Measurements from ENCODE around the gene FBXL19. TPM values are rescaled to one million over a fixed set of nuclear protein-coding genes. Genes with fewer than 3 reads are reported as not detected.

FBXL19 gene
- total RNA-seq, 1 donor, result 9.8 TPM

- TF ChIP-seq, protein P1, sequence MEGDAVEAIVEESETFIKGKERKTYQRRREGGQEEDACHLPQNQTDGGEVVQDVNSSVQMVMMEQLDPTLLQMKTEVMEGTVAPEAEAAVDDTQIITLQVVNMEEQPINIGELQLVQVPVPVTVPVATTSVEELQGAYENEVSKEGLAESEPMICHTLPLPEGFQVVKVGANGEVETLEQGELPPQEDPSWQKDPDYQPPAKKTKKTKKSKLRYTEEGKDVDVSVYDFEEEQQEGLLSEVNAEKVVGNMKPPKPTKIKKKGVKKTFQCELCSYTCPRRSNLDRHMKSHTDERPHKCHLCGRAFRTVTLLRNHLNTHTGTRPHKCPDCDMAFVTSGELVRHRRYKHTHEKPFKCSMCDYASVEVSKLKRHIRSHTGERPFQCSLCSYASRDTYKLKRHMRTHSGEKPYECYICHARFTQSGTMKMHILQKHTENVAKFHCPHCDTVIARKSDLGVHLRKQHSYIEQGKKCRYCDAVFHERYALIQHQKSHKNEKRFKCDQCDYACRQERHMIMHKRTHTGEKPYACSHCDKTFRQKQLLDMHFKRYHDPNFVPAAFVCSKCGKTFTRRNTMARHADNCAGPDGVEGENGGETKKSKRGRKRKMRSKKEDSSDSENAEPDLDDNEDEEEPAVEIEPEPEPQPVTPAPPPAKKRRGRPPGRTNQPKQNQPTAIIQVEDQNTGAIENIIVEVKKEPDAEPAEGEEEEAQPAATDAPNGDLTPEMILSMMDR (IDR thresholded peaks at IDR 0.05; ENCODE audit: insufficient read depth, low read length), result no peak
- H3K4me3 ChIP-seq (ENCODE audit: low read depth, low read length), result no peak overlapping the region
- no peak for DNase-seq (ENCODE audit: low read depth)
Measured at GRCh38 chr16:30926937-30927788, 3.8 kb downstream of the FBXL19 start.

GRCh38 chr16:30927789-30928378 is 4.5 kb downstream of the FBXL19 start:
- TF ChIP-seq, protein P1 (IDR thresholded peaks at IDR 0.05; ENCODE audit: insufficient read depth, low read length), result no peak
- no peak overlapping the region for H3K4me3 ChIP-seq (ENCODE audit: low read depth, low read length)
- DNase-seq (ENCODE audit: low read depth), result peak; percentile 23

DNA sequence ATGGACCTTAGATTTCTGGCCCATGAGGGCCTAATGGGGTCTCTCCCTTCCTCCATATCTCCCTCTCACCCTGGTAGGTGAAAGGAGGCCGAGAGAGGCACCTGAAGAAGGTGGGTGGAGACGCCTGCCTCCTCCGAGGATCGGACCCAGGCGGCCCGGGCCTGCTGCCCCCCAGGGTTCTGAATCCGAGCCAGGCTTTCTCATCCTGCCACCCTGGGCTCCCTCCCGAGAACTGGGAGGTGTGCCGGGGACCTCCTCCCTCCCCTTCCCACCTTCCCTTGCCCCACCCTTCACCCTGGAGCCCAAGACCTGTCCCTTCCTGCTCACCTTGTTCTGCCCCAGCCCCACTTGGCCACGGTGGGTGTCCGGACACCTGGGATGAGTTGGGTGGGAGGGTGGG is 5.0 kb downstream of the FBXL19 start:
- H3K4me3 ChIP-seq (ENCODE audit: low read depth, low read length), result no peak overlapping the region
- TF ChIP-seq, protein P1 (IDR thresholded peaks at IDR 0.05; ENCODE audit: insufficient read depth, low read length), result no peak
- DNase-seq (ENCODE audit: low read depth), result no peak

DNA sequence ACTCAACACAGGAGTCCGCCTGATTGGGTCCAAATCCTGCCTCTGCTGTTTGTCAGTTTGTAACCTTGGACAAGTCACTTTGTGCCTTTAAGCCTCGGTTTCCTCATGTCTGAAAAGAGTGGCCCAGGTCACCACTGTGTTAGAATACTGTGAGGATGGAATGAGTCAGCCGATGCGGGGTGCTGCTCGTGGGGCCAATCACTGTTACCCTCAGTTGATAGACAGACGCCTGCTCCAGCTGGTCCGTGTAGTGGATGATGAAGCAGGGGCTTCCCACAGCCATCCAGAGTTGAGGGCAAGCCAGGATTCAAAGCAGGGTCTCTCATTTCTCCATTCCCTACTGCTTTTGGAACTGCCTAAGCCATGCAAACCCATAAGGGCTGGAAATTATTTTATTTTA is 5.8 kb downstream of the FBXL19 start:
- TF ChIP-seq, protein P1 (IDR thresholded peaks at IDR 0.05; ENCODE audit: insufficient read depth, low read length), result no peak
- no peak for DNase-seq (ENCODE audit: low read depth)
- no peak overlapping the region for H3K4me3 ChIP-seq (ENCODE audit: low read depth, low read length)

- no peak overlapping the region for H3K4me3 ChIP-seq (ENCODE audit: low read depth, low read length)
- DNase-seq (ENCODE audit: low read depth), result no peak
- TF ChIP-seq, protein P1 (IDR thresholded peaks at IDR 0.05; ENCODE audit: insufficient read depth, low read length), result no peak
Measured at GRCh38 chr16:30930160-30930571, 6.8 kb downstream of the FBXL19 start.

DNA sequence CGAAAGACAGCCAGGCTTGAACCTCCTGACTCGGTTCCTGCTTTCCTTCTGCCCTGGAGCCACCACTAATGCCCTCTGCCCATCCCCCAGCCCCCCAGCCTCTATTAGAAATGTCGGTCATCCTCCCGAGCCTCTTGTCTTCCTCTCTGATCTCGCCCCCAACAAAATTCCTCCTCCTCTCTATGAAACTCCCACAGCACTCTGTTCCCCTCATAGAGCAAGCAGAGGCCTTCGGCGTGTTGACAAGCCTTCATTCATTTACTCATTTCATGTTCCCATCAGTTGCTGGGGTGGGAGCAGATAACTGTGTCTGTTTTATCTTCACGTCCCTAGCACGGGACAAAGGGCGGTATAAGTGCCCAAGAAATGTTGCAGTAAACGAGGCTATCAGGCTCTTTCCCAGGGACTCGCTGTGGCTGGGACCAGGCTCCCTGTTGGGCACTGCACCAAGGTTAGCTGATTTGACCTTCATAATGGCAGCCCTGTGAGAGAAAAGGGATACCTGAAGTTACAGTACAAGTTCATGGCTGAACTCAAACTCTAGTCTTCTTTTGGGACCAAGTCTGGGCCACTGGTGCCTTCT is 7.8 kb downstream of the FBXL19 start:
- no peak for DNase-seq (ENCODE audit: low read depth)
- no peak overlapping the region for H3K4me3 ChIP-seq (ENCODE audit: low read depth, low read length)
- TF ChIP-seq, protein P1 (IDR thresholded peaks at IDR 0.05; ENCODE audit: insufficient read depth, low read length), result no peak
